ENCODE measurements around the gene SOCS2. TPM values are rescaled to one million over a fixed set of nuclear protein-coding genes. Genes with fewer than 3 reads are reported as not detected.
"Not testable (repeated sequence)": the region's sequence is repeated elsewhere in the genome, so short reads cannot be mapped to it uniquely, and the experiment has no call there.

SOCS2 gene
- total RNA-seq, 1 donor from 2014 or later: 8.4 TPM

- no peak for DNase-seq (ENCODE audit: low spot score, unreplicated experiment)
- Mint-ChIP-seq H3K9me3 (ENCODE audit: low read depth) (peaks cover 4% of the 10 kb centered on the region), H3K36me3 (ENCODE audit: insufficient read depth) (no peaks in the 10 kb centered on the region), H3K4me1 (ENCODE audit: low read depth) (no peaks in the 10 kb centered on the region), H3K27me3 (no peaks in the 10 kb centered on the region), H3K27ac (no peak overlapping the region), H3K4me3 (ENCODE audit: low read depth) (no peak overlapping the region)
- TF ChIP-seq CTCF (IDR thresholded peaks at IDR 0.05; ENCODE audit: unreplicated experiment): no peak
Observed at GRCh38 chr12:93624595-93625294, 52.3 kb downstream of the SOCS2 start.

GRCh38 chr12:93625295-93625645 is 52.8 kb downstream of the SOCS2 start:
- not testable (repeated sequence) for H3K4me1 Mint-ChIP-seq (ENCODE audit: low read depth); H3K27me3 Mint-ChIP-seq; H3K36me3 Mint-ChIP-seq (ENCODE audit: insufficient read depth); H3K9me3 Mint-ChIP-seq (ENCODE audit: low read depth); H3K4me3 Mint-ChIP-seq (ENCODE audit: low read depth); DNase-seq (ENCODE audit: low spot score, unreplicated experiment); H3K27ac Mint-ChIP-seq

- Mint-ChIP-seq H3K4me1 (ENCODE audit: low read depth) (no peaks in the 10 kb centered on the region), H3K27me3 (no peaks in the 10 kb centered on the region), H3K4me3 (ENCODE audit: low read depth) (no peak overlapping the region), H3K27ac (no peak overlapping the region), H3K36me3 (ENCODE audit: insufficient read depth) (no peaks in the 10 kb centered on the region), H3K9me3 (ENCODE audit: low read depth) (peaks cover 4% of the 10 kb centered on the region)
- no peak for DNase-seq (ENCODE audit: low spot score, unreplicated experiment)
- no peak for TF ChIP-seq CTCF (IDR thresholded peaks at IDR 0.05; ENCODE audit: unreplicated experiment)
Observed at GRCh38 chr12:93626160-93626559, 53.7 kb downstream of the SOCS2 start.

Other genes starting within 250 kb of the SOCS2 start
- gene NUDT4, start 194.8 kb upstream of the SOCS2 start, total RNA-seq: 66.3 and 68.8 TPM in 2 replicates
- gene UBE2N, start 130.7 kb upstream of the SOCS2 start, total RNA-seq: 129 TPM in 2 replicates
- 93.9 and 95.5 TPM in 2 replicates for gene MRPL42, start 105.2 kb upstream of the SOCS2 start, total RNA-seq
- gene CRADD, start 104.7 kb downstream of the SOCS2 start, total RNA-seq: 11.4 and 11.7 TPM in 2 replicates

Measured in progenitor cell of endocrine pancreas (in vitro differentiated cells).